GM12874 (cell line): ENCODE data around the gene TNFAIP8.

Experiments
- TF ChIP-seq, protein P1 (sequence below): IDR thresholded peaks from 2 replicates; pipeline ENCODE4 v1.5.1; 2011; ENCODE audit warnings: low read depth, mild to moderate bottlenecking, control low read depth, low read length, moderate library complexity; ENCODE audit not compliant: insufficient read depth

Gene TNFAIP8

DNA sequence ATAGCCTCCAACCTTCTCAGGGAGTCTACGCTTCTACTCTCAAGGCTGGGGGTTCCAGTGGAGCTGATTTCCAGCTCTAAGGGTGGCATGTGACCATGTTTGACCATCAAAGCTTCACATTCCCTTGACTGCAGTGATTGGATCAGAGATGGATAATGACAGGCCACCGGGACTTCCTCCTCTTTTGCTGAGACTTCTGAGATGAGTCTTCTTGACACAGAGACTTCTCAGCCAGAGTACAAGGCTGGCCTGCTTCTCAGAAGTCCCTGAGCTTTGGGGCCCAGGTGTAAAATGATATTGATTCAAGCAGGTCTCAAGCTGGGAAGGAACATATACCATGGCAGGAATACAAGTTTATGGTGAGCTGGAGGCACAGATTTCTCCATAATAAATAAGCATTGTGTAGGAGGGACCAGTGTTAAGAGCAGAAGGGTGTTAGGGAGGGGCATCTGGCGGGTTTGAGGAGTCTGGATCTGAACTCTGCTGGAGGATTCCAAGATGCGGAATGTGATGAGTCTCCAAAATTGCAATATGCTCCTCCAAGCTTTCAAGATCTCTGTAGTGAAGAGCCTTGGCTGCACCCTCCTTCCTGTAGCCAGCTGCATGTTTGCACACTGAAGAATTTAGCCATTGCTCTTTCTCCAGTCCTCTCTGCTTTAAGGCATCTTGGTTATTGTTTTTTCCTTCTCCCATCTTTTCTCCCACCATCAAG lies 54.8 kb downstream of the TNFAIP8 start:
- TF ChIP-seq, protein P1, sequence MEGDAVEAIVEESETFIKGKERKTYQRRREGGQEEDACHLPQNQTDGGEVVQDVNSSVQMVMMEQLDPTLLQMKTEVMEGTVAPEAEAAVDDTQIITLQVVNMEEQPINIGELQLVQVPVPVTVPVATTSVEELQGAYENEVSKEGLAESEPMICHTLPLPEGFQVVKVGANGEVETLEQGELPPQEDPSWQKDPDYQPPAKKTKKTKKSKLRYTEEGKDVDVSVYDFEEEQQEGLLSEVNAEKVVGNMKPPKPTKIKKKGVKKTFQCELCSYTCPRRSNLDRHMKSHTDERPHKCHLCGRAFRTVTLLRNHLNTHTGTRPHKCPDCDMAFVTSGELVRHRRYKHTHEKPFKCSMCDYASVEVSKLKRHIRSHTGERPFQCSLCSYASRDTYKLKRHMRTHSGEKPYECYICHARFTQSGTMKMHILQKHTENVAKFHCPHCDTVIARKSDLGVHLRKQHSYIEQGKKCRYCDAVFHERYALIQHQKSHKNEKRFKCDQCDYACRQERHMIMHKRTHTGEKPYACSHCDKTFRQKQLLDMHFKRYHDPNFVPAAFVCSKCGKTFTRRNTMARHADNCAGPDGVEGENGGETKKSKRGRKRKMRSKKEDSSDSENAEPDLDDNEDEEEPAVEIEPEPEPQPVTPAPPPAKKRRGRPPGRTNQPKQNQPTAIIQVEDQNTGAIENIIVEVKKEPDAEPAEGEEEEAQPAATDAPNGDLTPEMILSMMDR, result no peak

- TF ChIP-seq, protein P1, result peak; percentile 74
These were observed 55.8 kb downstream of the TNFAIP8 start for GRCh38 chr5:119411361-119412278.

DNA sequence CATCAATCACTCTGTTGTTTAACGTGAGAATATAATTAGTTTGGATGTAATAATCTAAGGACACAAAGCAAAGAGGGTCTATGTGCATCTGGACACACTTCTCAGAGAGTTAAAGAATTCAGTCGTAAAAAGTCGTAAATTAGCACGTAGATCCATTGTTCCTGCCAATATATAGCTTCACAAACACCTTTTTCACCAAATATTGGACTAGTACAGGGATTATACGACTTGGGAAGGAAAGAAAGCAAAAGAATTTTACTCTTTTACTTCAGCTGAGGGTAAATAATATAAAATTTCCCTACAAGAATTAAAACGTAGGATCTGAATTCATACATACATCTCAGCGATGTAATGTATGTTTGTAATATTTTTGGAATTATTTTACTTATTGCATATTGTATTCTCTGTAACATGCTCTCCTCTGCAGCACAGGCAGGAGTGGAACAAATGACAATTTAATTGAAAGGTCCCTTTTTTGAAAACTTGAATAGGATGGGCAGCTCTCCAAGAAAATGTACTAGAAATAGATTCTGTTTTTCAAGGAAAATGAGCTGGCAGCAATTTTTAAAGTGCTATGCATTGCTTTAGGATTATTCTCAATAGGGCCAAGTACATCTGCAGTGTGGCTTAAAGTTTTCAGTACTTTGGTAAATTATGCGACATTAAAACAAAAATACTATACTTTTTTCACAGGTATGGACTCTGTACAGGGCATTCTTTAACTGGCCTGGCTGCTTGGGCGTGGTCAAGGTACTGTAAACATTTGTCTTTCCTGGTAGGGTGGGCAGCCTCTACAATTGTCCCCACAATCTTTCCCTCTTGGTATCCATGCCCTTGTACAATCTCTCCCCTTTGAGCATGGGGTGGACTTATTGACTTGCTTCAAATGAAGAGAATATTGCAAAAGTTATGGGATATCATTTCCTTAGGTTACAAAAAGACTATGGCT lies 56.7 kb downstream of the TNFAIP8 start:
- TF ChIP-seq, protein P1, result no peak

DNA sequence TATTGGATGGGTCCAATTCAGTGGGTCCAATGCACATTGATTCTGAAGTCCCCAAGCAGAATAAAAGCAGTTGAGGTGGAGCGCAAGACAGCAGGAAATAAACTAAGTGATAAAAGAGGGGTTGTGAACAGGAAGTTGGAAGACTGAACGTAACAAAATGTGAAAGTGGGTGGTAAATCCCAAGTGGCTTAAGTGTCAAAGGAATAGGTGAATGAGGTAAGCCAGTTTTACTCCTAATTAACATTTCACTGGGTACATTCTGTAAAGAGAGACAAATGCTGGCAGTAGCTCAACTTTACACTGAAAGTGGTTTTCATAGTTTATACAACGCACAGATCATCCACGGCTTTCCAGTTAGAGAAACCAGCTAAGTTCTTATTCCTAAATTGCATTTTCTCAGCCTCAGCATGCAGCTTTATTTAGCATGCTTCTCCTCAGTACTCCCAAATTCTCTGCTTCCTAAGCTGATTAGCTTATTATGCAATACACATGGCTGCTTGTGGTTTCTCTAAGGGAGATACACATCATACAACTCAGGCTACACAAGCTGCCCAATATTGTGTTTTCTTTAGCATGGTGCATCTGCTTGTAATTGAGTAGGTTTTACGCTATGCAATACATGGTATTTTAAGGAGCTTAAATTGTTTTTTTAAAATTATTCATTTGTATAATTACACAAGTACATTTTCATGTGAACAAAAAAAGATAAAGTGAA lies 62.2 kb downstream of the TNFAIP8 start:
- TF ChIP-seq, protein P1, result no peak

- TF ChIP-seq, protein P1, result 0 out of 2 replicates have a peak, but pooled peaks have one; percentile 12
These were observed 62.8 kb downstream of the TNFAIP8 start for GRCh38 chr5:119418606-119419100.

- TF ChIP-seq, protein P1, result no peak
These were observed 64.3 kb downstream of the TNFAIP8 start for GRCh38 chr5:119420169-119420568.
